ENCODE measurements around the gene KIFBP.

The KIFBP gene

DNA sequence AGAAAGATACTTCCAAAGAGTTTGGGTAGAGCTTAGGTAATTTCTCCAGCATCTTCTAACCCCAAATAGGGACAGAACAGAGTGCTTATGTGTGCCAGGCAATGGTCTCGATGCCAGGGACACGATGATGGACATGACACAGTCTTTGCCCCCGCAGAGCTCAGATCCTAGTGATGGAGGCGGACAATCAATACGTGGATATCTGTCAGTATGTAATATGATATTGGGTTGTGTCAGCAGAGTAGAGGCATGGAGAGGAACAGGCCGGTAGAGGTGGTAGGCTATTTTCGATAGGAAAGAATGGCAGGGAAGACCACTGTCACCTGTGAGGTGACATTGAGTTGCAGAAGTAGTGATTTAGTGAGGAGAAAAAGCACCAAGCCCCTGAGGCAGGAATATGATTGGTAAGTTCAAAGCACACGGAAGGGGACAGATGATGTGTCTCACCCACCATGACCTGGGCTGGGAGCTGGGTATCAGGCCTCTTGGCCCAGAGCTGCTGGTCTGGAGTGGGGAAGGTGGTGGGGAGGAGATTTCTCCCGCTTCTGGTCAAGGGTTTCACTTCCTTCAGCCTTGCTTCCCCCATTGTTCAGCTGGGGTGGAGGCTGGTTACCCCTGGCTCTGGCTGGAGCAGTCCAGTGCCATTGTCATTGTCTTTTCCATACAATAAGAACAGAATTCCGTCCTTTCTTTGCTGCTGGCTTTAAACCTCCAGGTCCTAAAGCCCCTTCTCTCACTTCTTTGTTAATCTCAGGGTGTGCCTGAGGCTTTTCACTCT, 63.3 kb downstream of the KIFBP start:
- peak; percentile 62 for DNase-seq

GRCh38 chr10:69052736-69053135, 64.1 kb downstream of the KIFBP start:
- no peak for DNase-seq

GRCh38 chr10:69055241-69055640, 66.6 kb downstream of the KIFBP start:
- DNase-seq: no peak

- peak; percentile 83 for DNase-seq
Observed at GRCh38 chr10:69056129-69056528, 67.5 kb downstream of the KIFBP start.

DNA sequence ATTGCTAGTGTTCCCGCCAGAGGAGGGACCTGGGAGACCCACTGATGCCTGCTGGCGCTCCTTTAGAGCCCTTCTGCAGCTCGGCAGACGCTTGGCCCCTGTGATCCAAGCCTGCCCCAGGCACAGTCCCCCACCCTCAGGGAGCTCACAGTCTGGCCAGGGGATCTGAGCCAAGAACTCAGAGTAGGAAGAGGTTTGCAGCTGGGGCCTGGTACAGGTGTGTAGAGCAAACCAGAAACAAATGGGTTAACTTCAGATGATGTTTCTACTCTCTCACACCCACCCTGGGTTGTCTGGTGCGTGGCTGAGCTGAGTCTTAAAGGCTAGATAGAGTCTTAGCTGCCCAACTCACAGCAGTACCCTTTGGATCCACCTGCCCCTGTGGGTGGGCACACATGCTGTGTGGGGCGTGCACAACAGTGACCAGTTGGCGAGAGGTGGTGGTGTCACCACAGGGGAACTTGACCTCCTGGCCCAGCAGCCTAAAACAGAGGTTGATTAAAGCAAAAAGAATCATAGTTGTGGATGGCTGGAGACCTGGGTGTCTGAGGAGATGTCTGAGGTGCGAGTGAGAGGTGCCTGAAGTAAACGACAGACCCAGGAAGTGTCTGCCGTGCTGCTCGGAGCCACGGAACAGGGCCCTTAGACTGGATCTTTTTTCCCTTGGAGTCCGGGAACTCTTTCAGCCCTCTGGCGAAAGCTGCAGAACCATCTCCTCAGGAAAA, 68.1 kb downstream of the KIFBP start:
- no peak for DNase-seq

- DNase-seq: peak; percentile 92
Observed at GRCh38 chr10:69057261-69057950, 68.8 kb downstream of the KIFBP start.

DNA sequence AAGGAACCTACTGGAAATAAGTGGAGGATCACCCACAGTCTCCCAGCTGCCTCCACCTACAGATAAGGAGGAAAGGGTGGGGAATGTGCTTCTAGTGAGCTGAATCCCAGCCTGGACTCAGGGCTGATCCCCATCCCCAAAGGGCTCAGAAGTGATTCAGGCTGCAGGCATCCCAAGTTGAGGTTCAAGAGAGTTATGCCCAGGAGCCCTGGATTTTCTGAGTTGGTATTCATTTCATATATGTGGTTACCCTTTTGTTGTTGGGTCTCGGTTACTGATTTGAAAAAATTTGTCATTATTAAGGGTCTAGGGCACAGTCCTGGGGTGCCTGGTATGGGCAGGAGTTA, 69.3 kb downstream of the KIFBP start:
- DNase-seq: no peak

DNA sequence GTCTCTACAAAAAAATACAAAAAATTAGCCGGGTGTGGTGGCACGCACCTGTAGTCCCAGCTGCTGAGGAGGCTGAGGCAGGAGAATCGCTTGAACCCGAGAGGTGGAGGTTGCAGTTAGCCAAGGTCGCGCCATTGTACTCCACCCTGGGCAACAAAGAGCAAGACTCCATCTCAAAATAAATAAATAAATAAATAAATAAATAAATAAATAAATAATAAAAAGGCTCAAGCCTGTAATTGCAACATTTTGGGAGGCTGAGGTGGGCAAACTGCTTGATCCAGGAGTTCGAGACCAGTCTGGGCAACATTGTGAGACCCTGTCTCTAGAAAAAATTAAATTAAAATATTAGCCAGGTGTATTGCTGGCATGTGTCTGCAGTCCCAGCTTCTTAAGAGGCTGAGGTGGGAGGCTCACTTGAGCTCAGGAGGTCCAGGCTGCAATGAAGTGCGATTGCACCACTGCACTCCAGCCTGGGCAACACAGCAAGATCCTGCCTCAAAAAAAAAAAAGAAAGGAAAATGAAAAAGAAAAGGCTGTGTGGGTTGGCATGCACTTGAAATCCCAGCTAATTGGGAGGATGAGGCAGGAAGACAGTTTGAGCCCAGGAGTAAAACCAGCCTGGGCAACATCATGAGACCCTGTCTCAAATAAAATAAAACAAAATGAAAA, 71.7 kb downstream of the KIFBP start:
- no peak for DNase-seq

DNA sequence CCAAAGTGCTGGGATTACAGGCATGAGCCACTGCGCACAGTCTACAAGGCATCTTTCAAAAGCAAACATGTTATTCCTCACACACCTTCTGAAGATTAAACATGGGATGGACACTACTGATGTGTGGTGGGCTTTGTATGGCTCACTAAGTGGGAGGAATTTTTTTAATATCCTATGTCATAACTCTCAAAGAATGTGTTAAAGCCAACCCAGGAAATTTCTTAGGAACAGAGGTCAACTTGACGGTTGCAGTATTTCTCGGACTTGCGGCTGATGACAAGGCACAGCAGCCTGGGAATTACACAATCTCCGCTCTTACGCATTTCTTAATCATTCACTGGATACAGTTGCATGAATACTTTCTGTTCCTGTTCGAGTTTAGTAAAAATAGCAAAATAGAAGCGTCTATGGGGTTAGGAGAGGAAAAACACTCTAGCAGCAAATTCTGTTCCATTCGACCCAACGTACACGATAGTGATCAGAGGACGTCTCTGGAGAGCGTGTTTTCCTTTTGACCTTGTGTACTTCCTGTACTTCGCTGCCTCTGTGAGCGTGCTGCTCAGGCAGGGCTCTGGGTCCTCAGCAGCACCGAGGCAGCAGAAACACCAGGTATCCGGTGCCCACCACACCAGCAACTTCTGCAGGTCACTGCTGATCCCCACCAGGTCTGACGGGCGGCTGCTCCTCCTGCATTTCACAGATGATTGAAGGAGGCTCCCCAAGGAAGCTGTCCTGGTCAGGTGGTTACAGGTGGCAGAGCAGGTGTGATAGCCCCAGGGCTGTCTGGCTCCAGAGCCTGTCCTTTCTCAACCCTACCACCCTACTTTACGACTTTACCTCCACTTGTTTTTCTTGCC, 72.9 kb downstream of the KIFBP start:
- peak; percentile 99 for DNase-seq

DNA sequence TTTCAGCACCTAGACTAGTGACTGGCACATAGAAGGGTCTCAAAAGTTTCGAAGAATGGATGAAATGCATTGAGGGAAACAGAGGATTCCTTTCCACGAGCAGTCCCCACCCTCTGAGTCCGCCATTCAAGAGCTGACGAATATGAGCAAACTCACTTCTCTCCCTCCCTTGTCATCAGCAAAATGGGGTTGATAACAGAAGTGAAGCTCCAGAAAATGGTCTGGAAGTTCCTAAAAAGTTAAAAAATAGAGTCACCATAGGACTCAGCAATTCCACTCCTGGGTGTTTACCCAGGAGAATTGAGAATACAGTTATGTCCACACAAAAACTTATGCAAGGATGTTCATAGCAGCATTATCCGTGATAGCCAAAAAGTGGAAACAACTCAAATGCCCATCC, 74.3 kb downstream of the KIFBP start:
- no peak for DNase-seq

DNA sequence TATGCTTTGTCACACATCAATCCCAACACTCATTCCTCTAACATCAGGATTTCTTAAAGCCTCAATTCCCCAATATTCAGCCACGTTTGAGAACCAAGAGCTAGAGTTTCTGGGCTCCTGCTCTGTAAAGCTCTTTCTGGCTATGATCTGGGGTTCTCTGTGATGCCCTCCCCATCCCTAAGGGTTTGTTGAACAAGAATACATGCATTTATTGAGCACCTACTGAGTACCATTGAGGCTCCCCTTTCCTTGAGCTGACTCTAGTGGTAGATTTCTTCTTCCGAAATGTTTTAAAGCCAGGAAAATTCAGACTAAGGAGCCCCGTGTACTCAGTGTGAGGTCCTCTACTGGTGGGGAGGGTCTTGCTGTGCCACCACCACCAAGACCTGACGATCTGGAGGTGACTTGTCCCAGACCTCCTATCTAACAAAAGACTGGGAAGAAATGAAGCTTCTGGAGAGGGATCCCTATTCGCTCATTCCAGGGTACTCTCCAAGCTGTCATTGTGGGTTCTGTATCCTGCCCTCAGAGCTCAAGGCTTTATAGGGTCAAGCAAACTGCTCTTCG, 76.2 kb downstream of the KIFBP start:
- no peak for DNase-seq

DNA sequence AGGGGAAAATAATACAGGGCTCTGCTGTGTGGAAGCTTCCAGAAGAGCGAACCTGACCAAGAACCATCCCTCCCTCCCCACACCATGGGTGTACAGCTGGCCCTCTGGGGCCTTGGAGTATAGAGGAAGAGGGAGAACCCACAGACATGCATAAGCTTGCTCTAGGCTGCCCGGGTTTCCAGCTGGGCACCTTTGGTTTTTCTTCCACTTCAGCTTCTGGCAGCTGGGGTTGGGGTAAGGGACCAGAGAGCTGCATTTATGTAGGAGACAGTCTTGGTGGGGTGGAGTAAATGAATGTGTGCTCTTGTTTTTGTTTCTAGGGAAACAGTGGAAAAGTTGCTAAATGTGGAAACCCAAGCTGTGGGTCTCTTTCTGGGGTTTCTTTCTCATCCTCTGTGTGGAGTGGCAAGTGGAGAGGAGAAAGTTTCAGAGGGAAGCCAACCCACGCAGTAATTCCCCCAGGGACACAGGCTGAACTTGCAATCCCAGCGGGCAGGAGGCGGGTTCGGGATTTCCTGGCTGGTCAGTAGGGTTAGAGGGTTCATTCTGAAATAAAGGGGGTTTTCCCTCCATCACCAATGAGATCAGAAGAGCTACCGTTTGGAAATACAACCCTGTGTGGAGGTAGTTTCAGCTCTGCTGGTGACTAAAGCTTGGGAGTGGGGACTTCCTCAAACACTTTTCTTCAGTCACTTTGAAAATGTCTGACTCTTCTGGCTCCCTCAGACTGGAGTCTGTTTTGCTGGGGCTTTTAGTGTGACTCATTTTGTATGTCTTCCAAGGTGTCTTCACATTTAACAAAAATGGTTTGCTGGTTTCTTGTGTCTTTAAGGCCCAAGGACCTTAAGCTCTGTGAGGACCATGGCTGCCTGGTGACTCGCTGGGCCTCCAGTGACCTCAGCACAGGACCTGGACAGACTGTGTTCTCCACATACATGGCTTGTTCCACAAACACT, 77.1 kb downstream of the KIFBP start:
- peak; percentile 97 for DNase-seq
